ENCODE results near the gene ADARB2.
"Not testable (repeated sequence)": the region's sequence is repeated elsewhere in the genome, so short reads cannot be mapped to it uniquely, and the experiment has no call there.

ADARB2 gene

DNA sequence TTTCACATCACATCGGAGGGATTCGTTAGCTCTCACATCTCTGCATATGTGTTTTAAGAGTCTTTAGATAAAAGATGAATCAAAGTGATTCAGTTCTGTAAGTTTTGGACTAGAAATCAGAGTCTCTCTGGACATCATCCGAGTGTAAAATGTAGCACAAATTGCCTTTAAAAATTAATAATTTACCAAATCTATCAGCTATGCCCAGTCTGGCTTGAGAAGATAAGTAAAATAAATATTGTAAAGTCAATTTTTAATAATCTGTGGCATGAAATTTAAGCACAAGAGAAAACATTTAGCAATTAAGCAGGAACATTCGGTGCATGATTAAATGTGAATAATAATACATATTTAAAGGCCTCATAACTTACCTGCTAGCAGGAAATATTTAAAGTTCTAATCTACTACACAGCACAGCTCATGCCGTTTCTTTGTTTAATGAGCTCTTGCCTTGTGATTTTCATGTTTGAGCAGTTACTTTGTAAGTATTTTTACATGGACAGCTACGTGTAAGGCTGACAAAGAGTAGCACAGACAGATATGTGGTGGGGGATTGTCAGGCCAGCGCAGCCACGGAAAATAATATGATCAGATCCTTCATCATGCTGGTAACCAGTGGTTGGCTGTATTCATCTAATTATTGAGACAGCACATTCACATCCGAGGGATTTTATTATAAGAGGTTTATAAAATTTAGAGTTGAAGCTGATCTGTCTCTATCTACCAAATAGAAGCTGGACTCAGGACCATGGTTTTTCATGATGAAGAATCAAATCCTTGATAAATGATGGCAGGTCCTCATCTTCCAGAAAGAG, 317.3 kb downstream of the ADARB2 start:
- no peak overlapping the region for H3K27ac Mint-ChIP-seq
- no peak for ATAC-seq (replicated peaks)
- H3K36me3 Mint-ChIP-seq: no peaks in the 10 kb centered on the region
- peak overlapping the region; percentile 11 to 49 for H3K4me3 Mint-ChIP-seq
- no peak for DNase-seq
- peaks cover 29 to 31% of the 10 kb centered on the region in 2 donors for H3K27me3 Mint-ChIP-seq
- H3K4me1 Mint-ChIP-seq: peaks cover 40 to 43% of the 10 kb centered on the region in 2 donors
- peaks cover 0 to 2% of the 10 kb centered on the region in 2 donors for H3K9me3 Mint-ChIP-seq

DNA sequence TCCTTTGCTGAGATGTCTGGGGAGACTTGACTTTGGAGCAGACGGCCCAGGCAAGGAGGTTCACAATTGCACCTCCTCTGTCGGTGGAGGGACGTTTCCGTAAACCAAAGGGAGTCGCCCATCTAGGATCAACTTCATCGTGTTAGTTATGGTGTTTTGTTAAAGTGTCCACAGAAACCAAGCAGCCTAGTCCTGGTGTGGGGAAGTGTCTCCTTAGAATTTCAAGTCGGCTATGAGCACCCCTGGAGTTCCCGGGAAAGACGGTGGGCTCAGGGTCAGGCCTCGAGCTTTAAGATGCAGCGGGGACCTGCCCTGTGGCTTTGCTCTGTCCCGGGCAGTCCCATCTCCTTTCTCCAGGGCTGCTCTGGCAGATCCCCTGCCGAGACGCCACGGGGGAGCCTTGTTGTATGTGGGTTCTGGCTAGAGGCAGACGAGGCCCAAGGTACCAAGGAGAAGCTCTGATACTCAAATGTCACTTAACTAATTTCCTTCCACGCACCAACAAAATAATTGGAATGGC, 319.2 kb downstream of the ADARB2 start:
- DNase-seq: no peak
- Mint-ChIP-seq H3K4me1 (peaks cover 27 to 29% of the 10 kb centered on the region in 2 donors), H3K36me3 (no peaks in the 10 kb centered on the region), H3K9me3 (peaks cover 0 to 2% of the 10 kb centered on the region in 2 donors), H3K27ac (no peak overlapping the region), H3K27me3 (peaks cover 24 to 40% of the 10 kb centered on the region in 2 donors), H3K4me3 (no peak overlapping the region)
- ATAC-seq (replicated peaks): no peak

DNA sequence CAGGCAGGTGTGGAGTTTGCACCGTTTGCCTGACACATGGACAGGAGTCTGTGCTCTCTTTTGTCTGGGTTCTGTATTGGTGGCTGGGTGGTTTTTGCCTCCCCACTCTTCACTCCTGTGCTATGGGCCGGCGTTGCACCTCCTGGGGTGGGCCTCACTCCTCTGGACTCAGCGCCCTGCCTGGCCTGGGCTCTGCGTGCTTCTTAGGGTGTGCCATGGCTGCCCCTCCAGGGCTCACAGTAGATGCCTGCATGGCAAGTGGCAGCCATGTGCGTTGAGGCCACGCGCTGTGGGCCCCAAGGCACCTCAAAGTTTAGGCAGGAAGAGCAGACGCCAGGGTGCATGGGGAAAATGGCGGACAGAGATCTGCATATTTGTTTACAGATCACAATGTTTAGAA, 319.8 kb downstream of the ADARB2 start:
- H3K36me3 Mint-ChIP-seq: no peaks in the 10 kb centered on the region
- H3K4me1 Mint-ChIP-seq: peaks cover 28 to 29% of the 10 kb centered on the region in 2 donors
- DNase-seq: no peak
- ATAC-seq (replicated peaks): no peak
- H3K27ac Mint-ChIP-seq: no peak overlapping the region
- no peak overlapping the region for H3K4me3 Mint-ChIP-seq
- peaks cover 0 to 2% of the 10 kb centered on the region in 2 donors for H3K9me3 Mint-ChIP-seq
- peaks cover 27 to 45% of the 10 kb centered on the region in 2 donors for H3K27me3 Mint-ChIP-seq

DNA sequence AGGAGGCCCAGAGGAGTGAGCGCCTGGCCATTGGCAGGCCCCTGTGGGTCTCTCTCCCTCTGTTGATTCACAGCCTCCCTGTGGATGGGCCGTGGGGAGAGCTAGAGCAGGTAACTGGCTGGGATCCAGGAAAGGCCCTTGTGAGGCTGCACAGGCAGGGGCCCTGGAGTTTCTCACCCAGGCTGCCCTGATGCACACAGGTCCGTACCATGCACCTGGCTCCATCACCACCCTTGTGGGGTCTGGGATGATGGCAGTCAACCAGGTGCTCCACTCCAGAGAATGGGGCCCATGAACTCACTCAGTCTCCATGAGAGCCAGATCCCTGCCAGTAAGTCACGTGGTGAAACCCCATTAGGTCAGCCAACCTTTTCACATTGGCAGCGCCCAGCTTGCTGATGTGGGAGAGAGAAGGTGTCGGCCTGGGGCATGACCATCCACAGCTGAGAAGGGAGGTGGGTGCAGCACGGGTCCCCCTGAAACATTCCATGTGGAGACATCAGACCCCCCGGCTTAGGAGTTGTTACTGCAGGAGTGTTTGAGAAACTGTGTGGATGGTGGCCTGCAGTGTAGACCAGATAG, 320.8 kb downstream of the ADARB2 start:
- no peak for DNase-seq
- Mint-ChIP-seq H3K4me3 (no peak overlapping the region), H3K4me1 (peaks cover 24 to 26% of the 10 kb centered on the region in 2 donors), H3K27me3 (peaks cover 29 to 42% of the 10 kb centered on the region in 2 donors), H3K9me3 (peaks cover 0 to 2% of the 10 kb centered on the region in 2 donors), H3K27ac (no peak overlapping the region), H3K36me3 (no peaks in the 10 kb centered on the region)
- no peak for ATAC-seq (replicated peaks)

DNA sequence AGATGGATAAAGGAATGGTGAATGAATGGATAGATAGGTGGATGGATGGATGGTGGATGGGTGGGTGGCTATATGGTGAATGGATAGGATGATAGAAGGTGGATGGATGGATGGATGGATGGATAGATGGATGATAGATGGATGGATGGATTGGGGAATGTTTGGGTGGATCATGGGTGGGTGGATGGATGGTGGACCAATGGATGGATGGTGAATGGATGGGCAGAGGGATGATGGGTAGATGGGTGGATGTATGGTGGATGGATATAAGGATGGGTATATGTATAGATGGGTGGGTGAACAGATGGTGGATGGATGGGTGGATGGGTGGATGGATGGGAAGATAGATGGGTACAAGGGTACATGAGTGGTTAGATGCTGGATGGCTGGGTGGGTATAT, 322.4 kb downstream of the ADARB2 start:
- no peak overlapping the region for H3K4me3 Mint-ChIP-seq
- ATAC-seq (replicated peaks) (no peak), DNase-seq (no peak)
- H3K9me3 Mint-ChIP-seq: peaks cover 0 to 2% of the 10 kb centered on the region in 2 donors
- H3K36me3 Mint-ChIP-seq: no peaks in the 10 kb centered on the region
- H3K4me1 Mint-ChIP-seq: peaks cover 8 to 13% of the 10 kb centered on the region in 2 donors
- H3K27me3 Mint-ChIP-seq: peaks cover 32 to 44% of the 10 kb centered on the region in 2 donors
- no peak overlapping the region for H3K27ac Mint-ChIP-seq

DNA sequence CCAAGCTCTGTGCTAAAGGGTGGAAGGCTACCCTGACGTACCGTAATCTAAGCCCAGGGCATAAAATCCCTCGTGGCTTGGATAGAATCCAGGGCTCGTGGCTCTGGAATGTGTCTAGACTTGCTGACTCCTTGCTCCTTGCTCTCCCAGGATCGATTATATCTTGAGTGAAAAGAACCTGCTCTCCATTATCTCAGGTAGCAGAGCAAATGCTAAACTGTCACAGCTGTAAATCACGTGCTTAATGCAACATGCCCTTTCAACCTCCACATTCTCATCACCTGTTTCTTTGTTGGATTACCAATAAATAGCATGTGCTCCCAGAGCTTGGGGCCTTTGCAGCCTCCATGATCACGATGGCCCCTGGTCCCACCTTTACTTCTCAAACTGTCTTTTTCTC, 323.0 kb downstream of the ADARB2 start:
- H3K4me1 Mint-ChIP-seq: peaks cover 8 to 13% of the 10 kb centered on the region in 2 donors
- not testable (repeated sequence) for H3K4me3 Mint-ChIP-seq; ATAC-seq (replicated peaks); DNase-seq; H3K36me3 Mint-ChIP-seq; H3K27ac Mint-ChIP-seq; H3K9me3 Mint-ChIP-seq
- H3K27me3 Mint-ChIP-seq: peaks cover 36 to 49% of the 10 kb centered on the region in 2 donors

DNA sequence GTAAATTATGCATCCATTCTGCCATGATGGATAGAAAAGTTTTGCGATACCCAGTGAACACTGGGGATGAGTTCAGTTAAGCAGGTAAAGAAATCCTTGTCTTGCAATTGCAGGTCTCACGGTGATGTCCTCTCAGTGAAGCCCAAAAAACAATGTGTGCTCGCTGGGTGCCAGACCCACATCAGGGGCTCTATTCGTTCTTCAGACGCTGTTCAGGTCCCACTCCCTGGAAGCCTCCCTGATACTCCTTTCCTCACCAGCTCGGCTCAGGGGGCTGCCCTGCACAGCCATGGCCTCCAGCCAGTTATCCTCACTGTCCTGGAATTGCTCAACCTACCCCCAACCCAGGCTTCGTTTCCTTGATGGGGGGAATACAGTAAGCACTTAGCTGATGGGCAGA, 323.5 kb downstream of the ADARB2 start:
- H3K4me3 Mint-ChIP-seq: no peak overlapping the region
- ATAC-seq (replicated peaks) (no peak), DNase-seq (no peak)
- H3K4me1 Mint-ChIP-seq: peaks cover 8 to 13% of the 10 kb centered on the region in 2 donors
- H3K27ac Mint-ChIP-seq: no peak overlapping the region
- H3K36me3 Mint-ChIP-seq: no peaks in the 10 kb centered on the region
- peaks cover 39 to 53% of the 10 kb centered on the region in 2 donors for H3K27me3 Mint-ChIP-seq
- peaks cover 0 to 2% of the 10 kb centered on the region in 2 donors for H3K9me3 Mint-ChIP-seq

DNA sequence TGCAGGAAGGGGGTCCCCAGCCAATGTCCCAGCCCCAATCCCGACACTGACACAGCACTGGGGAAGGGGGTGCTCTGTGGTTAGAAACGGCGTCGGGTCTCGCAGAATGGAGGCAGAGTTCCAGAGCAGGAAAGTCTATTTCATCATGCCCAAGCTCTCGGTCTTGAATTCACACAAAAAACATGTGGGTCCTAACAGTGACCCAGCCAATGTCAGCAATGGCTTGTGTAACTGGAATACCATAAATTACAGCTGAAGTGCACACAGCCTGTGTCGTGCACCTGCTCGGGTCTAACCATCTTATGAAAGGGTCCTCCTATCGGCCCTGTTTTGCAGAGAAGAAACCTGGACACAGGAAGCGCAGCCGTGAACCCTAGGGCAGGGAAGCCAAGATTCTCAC, 324.1 kb downstream of the ADARB2 start:
- Mint-ChIP-seq H3K9me3 (peaks cover 0 to 2% of the 10 kb centered on the region in 2 donors), H3K36me3 (no peaks in the 10 kb centered on the region), H3K4me3 (no peak overlapping the region), H3K27ac (no peak overlapping the region), H3K27me3 (peaks cover 39 to 53% of the 10 kb centered on the region in 2 donors), H3K4me1 (peaks cover 8 to 13% of the 10 kb centered on the region in 2 donors)
- ATAC-seq (replicated peaks) (no peak), DNase-seq (no peak)

DNA sequence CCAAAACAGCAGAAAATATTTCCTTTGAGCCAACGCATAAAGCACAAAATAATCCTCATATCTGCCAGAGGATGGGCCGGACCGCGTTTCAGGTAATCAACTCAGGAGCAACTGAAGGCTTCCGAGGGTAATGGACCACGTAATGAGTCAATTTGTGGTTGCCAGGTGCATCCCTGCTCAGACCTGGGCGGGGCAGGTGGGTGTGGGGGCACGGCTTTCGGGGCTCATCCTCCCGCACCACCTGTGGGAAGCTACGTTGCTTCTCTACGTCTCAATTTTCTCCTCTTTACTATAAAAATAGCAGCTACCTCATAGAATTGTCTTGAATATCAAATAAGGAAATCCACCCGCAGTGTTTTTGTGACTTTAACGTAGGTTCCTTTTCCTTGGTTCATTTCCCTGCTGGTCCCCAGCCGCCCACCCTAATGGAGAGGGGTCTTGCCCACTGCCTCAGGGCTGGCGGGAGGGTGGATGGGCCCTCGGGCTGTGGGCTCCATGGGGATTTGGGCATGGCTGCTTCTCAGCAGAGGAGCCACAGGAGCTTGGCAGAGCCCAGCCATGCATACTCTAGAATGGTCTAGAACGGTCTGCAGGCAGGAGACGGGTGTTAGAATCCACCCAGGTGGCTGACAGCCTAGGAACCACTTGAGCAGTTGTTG, 324.7 kb downstream of the ADARB2 start:
- Mint-ChIP-seq H3K9me3 (peaks cover 0 to 2% of the 10 kb centered on the region in 2 donors), H3K27me3 (peaks cover 39 to 49% of the 10 kb centered on the region in 2 donors)
- no peak for DNase-seq

DNA sequence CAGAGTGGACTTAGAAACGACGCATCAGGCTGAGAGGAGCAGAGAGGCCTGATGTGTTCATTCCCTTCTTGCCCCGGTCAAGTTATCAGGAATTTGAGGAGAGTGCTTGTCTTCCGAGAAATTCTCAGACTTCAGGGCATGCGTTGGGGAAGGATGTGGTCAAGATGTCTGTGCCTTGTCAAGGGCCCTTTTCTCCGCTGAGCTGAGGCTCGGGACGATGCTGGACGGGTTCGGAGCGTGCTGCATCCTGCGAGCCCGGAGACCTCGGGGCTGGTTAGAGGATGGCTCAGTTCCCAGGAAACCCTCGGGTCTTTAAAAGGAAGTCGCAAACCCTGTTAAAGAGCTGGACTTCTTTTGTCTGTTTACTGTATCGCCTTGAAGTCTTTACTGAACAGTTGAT, 325.4 kb downstream of the ADARB2 start:
- DNase-seq (no peak), ATAC-seq (replicated peaks) (no peak)
- Mint-ChIP-seq H3K36me3 (no peaks in the 10 kb centered on the region), H3K9me3 (peaks cover 0 to 2% of the 10 kb centered on the region in 2 donors), H3K4me1 (peaks cover 8 to 11% of the 10 kb centered on the region in 2 donors), H3K4me3 (no peak overlapping the region), H3K27ac (no peak overlapping the region), H3K27me3 (peaks cover 37 to 49% of the 10 kb centered on the region in 2 donors)

More for the DNA sequence above, 324.7 kb downstream of the ADARB2 start:
- Mint-ChIP-seq H3K27ac (no peak overlapping the region), H3K4me1 (peaks cover 8 to 13% of the 10 kb centered on the region in 2 donors), H3K4me3 (no peak overlapping the region), H3K36me3 (no peaks in the 10 kb centered on the region)
- peak; percentile 56 to 77 for ATAC-seq (replicated peaks)

DNA sequence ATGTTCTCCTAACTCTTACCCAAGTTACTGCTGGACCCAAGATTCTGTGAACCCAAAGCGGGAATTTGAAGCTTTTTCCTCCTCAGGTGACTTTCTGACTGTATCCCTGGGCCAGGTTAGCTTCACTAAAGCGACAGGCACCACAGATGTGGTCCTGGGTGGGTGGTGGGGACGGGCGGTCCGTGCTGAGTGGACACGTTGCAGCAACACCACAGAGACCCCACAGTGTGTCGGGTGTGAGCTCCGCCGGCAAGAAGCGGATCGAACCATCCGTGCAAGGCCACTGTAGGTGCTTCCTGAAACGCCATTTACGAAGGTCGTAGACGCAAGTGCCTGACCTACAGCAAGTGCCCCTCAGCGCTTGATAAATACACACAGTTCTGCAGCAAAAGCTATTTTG, 325.9 kb downstream of the ADARB2 start:
- ATAC-seq (replicated peaks) (no peak), DNase-seq (no peak)
- peaks cover 0 to 2% of the 10 kb centered on the region in 2 donors for H3K9me3 Mint-ChIP-seq
- H3K4me1 Mint-ChIP-seq: peaks cover 6 to 8% of the 10 kb centered on the region in 2 donors
- H3K36me3 Mint-ChIP-seq: no peaks in the 10 kb centered on the region
- no peak overlapping the region for H3K4me3 Mint-ChIP-seq
- peaks cover 34 to 47% of the 10 kb centered on the region in 2 donors for H3K27me3 Mint-ChIP-seq
- no peak overlapping the region for H3K27ac Mint-ChIP-seq

DNA sequence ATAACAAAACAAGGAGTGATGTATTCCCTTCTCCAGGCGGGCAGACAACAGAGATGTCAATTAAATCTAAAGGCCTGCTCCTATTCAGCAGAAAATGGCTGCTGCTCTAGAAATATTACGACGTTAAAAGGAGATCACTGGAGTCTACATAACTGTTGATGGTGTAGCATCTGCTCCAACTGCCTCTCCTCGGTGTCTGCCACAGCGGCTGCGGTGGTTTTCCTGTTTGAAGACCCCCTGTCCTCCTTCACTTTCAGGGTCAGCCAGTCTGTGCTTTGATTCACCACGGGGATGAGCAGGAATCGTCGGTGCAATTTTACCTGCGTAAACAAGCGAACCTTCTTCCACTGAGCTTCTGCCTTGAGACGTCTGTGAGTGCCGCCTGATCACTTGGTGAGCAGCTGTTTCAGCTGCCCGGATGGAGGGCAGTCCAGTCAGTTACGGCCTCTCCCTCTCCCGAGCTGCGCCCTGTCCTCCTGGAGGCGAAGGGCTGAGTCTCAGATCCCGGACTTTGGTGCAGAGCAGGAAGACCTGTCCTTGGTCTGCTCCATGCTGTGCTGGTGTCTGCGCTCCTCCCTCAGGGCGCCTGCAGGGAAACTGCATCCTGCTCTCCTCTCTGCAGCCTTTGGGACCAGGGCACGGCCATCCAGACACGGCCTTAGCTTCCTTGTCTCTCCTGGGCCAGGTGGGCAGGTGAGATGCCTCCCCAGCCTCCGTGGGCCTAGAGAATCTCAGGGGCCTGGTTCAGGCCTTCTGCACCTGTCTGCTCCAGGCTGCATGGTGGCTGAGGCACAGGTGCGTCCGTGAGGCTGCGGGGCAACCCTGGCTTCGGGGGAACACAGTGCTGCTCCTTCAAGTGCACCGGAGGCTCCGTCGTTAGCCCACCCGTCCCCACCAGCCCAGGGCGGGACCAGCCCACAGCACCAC, 326.6 kb downstream of the ADARB2 start:
- Mint-ChIP-seq H3K9me3 (peaks cover 0 to 2% of the 10 kb centered on the region in 2 donors), H3K4me3 (no peak overlapping the region), H3K27me3 (peaks cover 39 to 55% of the 10 kb centered on the region in 2 donors), H3K36me3 (no peaks in the 10 kb centered on the region), H3K4me1 (peaks cover 6 to 8% of the 10 kb centered on the region in 2 donors), H3K27ac (no peak overlapping the region)
- DNase-seq (no peak), ATAC-seq (replicated peaks) (no peak)

DNA sequence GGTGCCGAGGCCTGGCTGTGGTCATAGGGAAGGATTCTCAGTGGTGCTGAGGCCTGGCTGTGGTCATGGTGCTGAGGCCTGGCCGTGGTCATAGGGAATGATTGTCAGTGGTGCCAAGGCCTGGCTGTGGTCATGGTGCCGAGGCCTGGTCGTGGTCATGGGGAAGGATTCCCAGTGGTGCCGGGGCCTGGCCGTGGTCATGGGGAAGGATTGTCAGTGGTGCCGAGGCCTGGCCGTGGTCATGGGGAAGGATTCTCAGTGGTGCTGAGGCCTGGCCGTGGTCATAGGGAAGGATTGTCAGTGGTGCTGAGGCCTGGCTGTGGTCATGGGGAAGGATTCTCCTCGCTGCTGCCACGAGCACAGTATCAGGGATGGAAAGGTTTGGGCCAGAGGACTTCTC, 327.3 kb downstream of the ADARB2 start:
- DNase-seq (no peak), ATAC-seq (replicated peaks) (no peak)
- Mint-ChIP-seq H3K36me3 (no peaks in the 10 kb centered on the region), H3K4me1 (peaks cover 6 to 8% of the 10 kb centered on the region in 2 donors), H3K9me3 (no peaks in the 10 kb centered on the region), H3K27me3 (peaks cover 40 to 54% of the 10 kb centered on the region in 2 donors), H3K4me3 (no peak overlapping the region), H3K27ac (no peak overlapping the region)
